Neural crest cell (in vitro differentiated cells): ENCODE data around the gene RBPMS2. TPM values are rescaled to one million over a fixed set of nuclear protein-coding genes. Genes with fewer than 3 reads are reported as not detected.
"Not testable (repeated sequence)": the region's sequence is repeated elsewhere in the genome, so short reads cannot be mapped to it uniquely, and the experiment has no call there.

Experiments used
- DNase-seq: peaks from one replicate; pipeline ENCODE4 v3.0.0; 2021; ENCODE audit warnings: low read depth, mixed read lengths, low spot score
- H3K27ac Mint-ChIP-seq: one replicate; pipeline ENCODE4 v1.8.0; 2021; ENCODE audit warnings: mild to moderate bottlenecking, mixed read lengths; ENCODE audit not compliant: unreplicated experiment
- H3K27me3 Mint-ChIP-seq: 2 replicates; pipeline ENCODE4 v1.8.0; 2021; ENCODE audit warnings: low read depth, mild to moderate bottlenecking, mixed read lengths
- H3K36me3 Mint-ChIP-seq: 2 replicates; pipeline ENCODE4 v1.8.0; 2021; ENCODE audit warnings: low read depth, mild to moderate bottlenecking, mixed read lengths
- H3K4me1 Mint-ChIP-seq: 2 replicates; pipeline ENCODE4 v1.8.0; 2021; ENCODE audit warnings: mixed read lengths
- H3K4me3 Mint-ChIP-seq: one replicate; pipeline ENCODE4 v1.8.0; 2021; ENCODE audit warnings: mild to moderate bottlenecking, mixed read lengths
- H3K9me3 Mint-ChIP-seq: 2 replicates; pipeline ENCODE4 v1.8.0; 2021; ENCODE audit warnings: mixed read lengths
- CTCF ChIP-seq: fragments of 200-600 bp; sonication (generic); conservative IDR thresholded peaks from 2 replicates; pipeline ENCODE4 v1.5.0; 2021; ENCODE audit warnings: antibody characterized with exemption, mild to moderate bottlenecking
- total RNA-seq: library from RNA; stranded (reverse); gene quantifications from 2 replicates; pipeline ENCODE4 v1.2.1, GENCODE V29; 2021

The RBPMS2 gene
- total RNA-seq, 1 donor from 2014 or later = 40.3 TPM

GRCh38 chr15:64746921-64747320 lies 28.5 kb downstream of the RBPMS2 start:
- TF ChIP-seq CTCF = no peak
- Mint-ChIP-seq H3K4me1 (peaks cover 7% of the 10 kb centered on the region), H3K36me3 (peaks cover 2% of the 10 kb centered on the region), H3K27me3 (no peaks in the 10 kb centered on the region), H3K27ac (no peak overlapping the region), H3K9me3 (no peaks in the 10 kb centered on the region), H3K4me3 (no peak overlapping the region)
- no peak for DNase-seq

GRCh38 chr15:64746356-64746755 lies 29.0 kb downstream of the RBPMS2 start:
- H3K4me1 Mint-ChIP-seq = peaks cover 7% of the 10 kb centered on the region
- no peak overlapping the region for H3K4me3 Mint-ChIP-seq
- no peaks in the 10 kb centered on the region for H3K9me3 Mint-ChIP-seq
- no peak overlapping the region for H3K27ac Mint-ChIP-seq
- TF ChIP-seq CTCF = no peak
- DNase-seq = no peak
- no peaks in the 10 kb centered on the region for H3K27me3 Mint-ChIP-seq
- peaks cover 2% of the 10 kb centered on the region for H3K36me3 Mint-ChIP-seq

- Mint-ChIP-seq H3K27me3 (no peaks in the 10 kb centered on the region), H3K27ac (no peak overlapping the region), H3K4me3 (no peak overlapping the region), H3K36me3 (peaks cover 2% of the 10 kb centered on the region), H3K4me1 (no peaks in the 10 kb centered on the region), H3K9me3 (no peaks in the 10 kb centered on the region)
- no peak for DNase-seq
- no peak for TF ChIP-seq CTCF
These were observed 31.7 kb downstream of the RBPMS2 start for GRCh38 chr15:64743691-64744090.

- Mint-ChIP-seq H3K27me3 (no peaks in the 10 kb centered on the region), H3K4me1 (no peaks in the 10 kb centered on the region), H3K4me3 (no peak overlapping the region), H3K27ac (no peak overlapping the region), H3K9me3 (no peaks in the 10 kb centered on the region), H3K36me3 (peaks cover 2% of the 10 kb centered on the region)
- DNase-seq = no peak
- no peak for TF ChIP-seq CTCF
These were observed 32.5 kb downstream of the RBPMS2 start for GRCh38 chr15:64742921-64743320.

- Mint-ChIP-seq H3K4me3 (no peak overlapping the region), H3K9me3 (no peaks in the 10 kb centered on the region), H3K4me1 (no peaks in the 10 kb centered on the region), H3K27me3 (no peaks in the 10 kb centered on the region), H3K27ac (no peak overlapping the region), H3K36me3 (no peaks in the 10 kb centered on the region)
- no peak for DNase-seq
- no peak for TF ChIP-seq CTCF
These were observed 33.0 kb downstream of the RBPMS2 start for GRCh38 chr15:64742385-64742784.

GRCh38 chr15:64741708-64742107 lies 33.7 kb downstream of the RBPMS2 start:
- H3K27ac Mint-ChIP-seq, DNase-seq, H3K36me3 Mint-ChIP-seq, H3K4me3 Mint-ChIP-seq, H3K9me3 Mint-ChIP-seq, H3K4me1 Mint-ChIP-seq, H3K27me3 Mint-ChIP-seq: not testable (repeated sequence)
